Neural crest cell (in vitro differentiated cells): ENCODE measurements around the gene KSR2. TPM values are rescaled to one million over a fixed set of nuclear protein-coding genes. Genes with fewer than 3 reads are reported as not detected.

Source experiments
- DNase-seq: peaks from one replicate; pipeline ENCODE4 v3.0.0; 2021; ENCODE audit warnings: low read depth, mixed read lengths, low spot score
- H3K27ac Mint-ChIP-seq: one replicate; pipeline ENCODE4 v1.8.0; 2021; ENCODE audit warnings: mild to moderate bottlenecking, mixed read lengths; ENCODE audit not compliant: unreplicated experiment
- H3K27me3 Mint-ChIP-seq: 2 replicates; pipeline ENCODE4 v1.8.0; 2021; ENCODE audit warnings: low read depth, mild to moderate bottlenecking, mixed read lengths
- H3K36me3 Mint-ChIP-seq: 2 replicates; pipeline ENCODE4 v1.8.0; 2021; ENCODE audit warnings: low read depth, mild to moderate bottlenecking, mixed read lengths
- H3K4me1 Mint-ChIP-seq: 2 replicates; pipeline ENCODE4 v1.8.0; 2021; ENCODE audit warnings: mixed read lengths
- H3K4me3 Mint-ChIP-seq: one replicate; pipeline ENCODE4 v1.8.0; 2021; ENCODE audit warnings: mild to moderate bottlenecking, mixed read lengths
- H3K9me3 Mint-ChIP-seq: 2 replicates; pipeline ENCODE4 v1.8.0; 2021; ENCODE audit warnings: mixed read lengths
- CTCF ChIP-seq: fragments of 200-600 bp; sonication (generic); conservative IDR thresholded peaks from 2 replicates; pipeline ENCODE4 v1.5.0; 2021; ENCODE audit warnings: antibody characterized with exemption, mild to moderate bottlenecking
- total RNA-seq: library from RNA; stranded (reverse); gene quantifications from 2 replicates; pipeline ENCODE4 v1.2.1, GENCODE V29; 2021

The KSR2 gene
- total RNA-seq, 1 donor from 2014 or later, result 0.33 TPM

- H3K9me3 Mint-ChIP-seq, result no peaks in the 10 kb centered on the region
These were observed 35.2 kb downstream of the KSR2 start for GRCh38 chr12:117933545-117933944.

GRCh38 chr12:117926391-117926899 lies 42.3 kb downstream of the KSR2 start:
- Mint-ChIP-seq H3K9me3 (no peaks in the 10 kb centered on the region), H3K36me3 (no peaks in the 10 kb centered on the region), H3K4me1 (no peaks in the 10 kb centered on the region), H3K27ac (no peak overlapping the region), H3K4me3 (no peak overlapping the region), H3K27me3 (peaks cover 5% of the 10 kb centered on the region)
- DNase-seq, result no peak
- TF ChIP-seq CTCF, result no peak

More at GRCh38 chr12:117933545-117933944, 35.2 kb downstream of the KSR2 start:
- no peaks in the 10 kb centered on the region for H3K36me3 Mint-ChIP-seq
- no peaks in the 10 kb centered on the region for H3K4me1 Mint-ChIP-seq
- TF ChIP-seq CTCF, result no peak
- no peak overlapping the region for H3K4me3 Mint-ChIP-seq
- no peak for DNase-seq
- no peak overlapping the region for H3K27ac Mint-ChIP-seq
- no peaks in the 10 kb centered on the region for H3K27me3 Mint-ChIP-seq

GRCh38 chr12:117921929-117922777 lies 46.6 kb downstream of the KSR2 start:
- peaks cover 4% of the 10 kb centered on the region for H3K9me3 Mint-ChIP-seq
- peaks cover 7% of the 10 kb centered on the region for H3K27me3 Mint-ChIP-seq
- TF ChIP-seq CTCF, result no peak
- no peak for DNase-seq
- no peak overlapping the region for H3K4me3 Mint-ChIP-seq
- no peaks in the 10 kb centered on the region for H3K36me3 Mint-ChIP-seq
- H3K27ac Mint-ChIP-seq, result no peak overlapping the region
- H3K4me1 Mint-ChIP-seq, result peaks cover 9% of the 10 kb centered on the region

GRCh38 chr12:117919479-117919878 lies 49.3 kb downstream of the KSR2 start:
- no peak for DNase-seq
- peaks cover 9% of the 10 kb centered on the region for H3K4me1 Mint-ChIP-seq
- H3K36me3 Mint-ChIP-seq, result no peaks in the 10 kb centered on the region
- no peak overlapping the region for H3K4me3 Mint-ChIP-seq
- peaks cover 7% of the 10 kb centered on the region for H3K9me3 Mint-ChIP-seq
- peaks cover 7% of the 10 kb centered on the region for H3K27me3 Mint-ChIP-seq
- TF ChIP-seq CTCF, result no peak
- H3K27ac Mint-ChIP-seq, result no peak overlapping the region

- no peaks in the 10 kb centered on the region for H3K27me3 Mint-ChIP-seq
- H3K4me3 Mint-ChIP-seq, result no peak overlapping the region
- DNase-seq, result no peak
- H3K9me3 Mint-ChIP-seq, result peaks cover 17% of the 10 kb centered on the region
- H3K27ac Mint-ChIP-seq, result no peak overlapping the region
- peaks cover 9% of the 10 kb centered on the region for H3K4me1 Mint-ChIP-seq
- no peak for TF ChIP-seq CTCF
- no peaks in the 10 kb centered on the region for H3K36me3 Mint-ChIP-seq
These were observed 54.1 kb downstream of the KSR2 start for GRCh38 chr12:117914686-117915085.
